Loucy (cell line): ENCODE data around the gene TIAM2.

Source experiments
- H2AFZ ChIP-seq: fragments of 200-600 bp; sonication (generic); 2 replicates; pipeline ENCODE4 v1.6.0; 2016; ENCODE audit warnings: antibody characterized with exemption, mild to moderate bottlenecking, low read length, moderate library complexity
- H3F3A ChIP-seq: fragments of 200-600 bp; 2 replicates; pipeline ENCODE4 v1.6.0; 2016; ENCODE audit warnings: antibody characterized with exemption, low read depth, mild to moderate bottlenecking
- H3K27me3 ChIP-seq: fragments of 200-600 bp; sonication (generic); 2 replicates; pipeline ENCODE4 v1.6.1; 2014; ENCODE audit warnings: low read length, mild to moderate bottlenecking; ENCODE audit not compliant: insufficient read depth, poor library complexity, severe bottlenecking
- H3K36me3 ChIP-seq: fragments of 200-600 bp; sonication (generic); 2 replicates; pipeline ENCODE4 v1.6.1; 2016; ENCODE audit warnings: low read length; ENCODE audit not compliant: insufficient read depth
- H3K4me1 ChIP-seq: fragments of 200-600 bp; sonication (generic); 2 replicates; pipeline ENCODE4 v1.5.1; 2014; ENCODE audit warnings: low read length, mild to moderate bottlenecking; ENCODE audit not compliant: insufficient read depth, poor library complexity, severe bottlenecking
- H3K4me2 ChIP-seq: fragments of 200-600 bp; sonication (generic); 2 replicates; pipeline ENCODE4 v1.6.0; 2014; ENCODE audit warnings: antibody characterized with exemption, low read length, low read depth, mild to moderate bottlenecking; ENCODE audit not compliant: poor library complexity, severe bottlenecking
- H3K4me3 ChIP-seq: fragments of 200-600 bp; sonication (generic); 2 replicates; pipeline ENCODE4 v1.5.1; 2014; ENCODE audit warnings: low read length, mild to moderate bottlenecking, mixed read lengths; ENCODE audit not compliant: poor library complexity, severe bottlenecking
- H3K79me2 ChIP-seq: fragments of 200-600 bp; sonication (generic); 2 replicates; pipeline ENCODE4 v1.6.1; 2014; ENCODE audit warnings: low read length; ENCODE audit not compliant: insufficient read depth
- H3K9ac ChIP-seq: fragments of 200-600 bp; sonication (generic); 2 replicates; pipeline ENCODE4 v1.6.0; 2014; ENCODE audit warnings: mild to moderate bottlenecking, low read depth, low read length, moderate library complexity; ENCODE audit not compliant: poor library complexity, severe bottlenecking
- H3K9me2 ChIP-seq: fragments of 200-600 bp; sonication (generic); replicated peaks from 2 replicates; pipeline ENCODE4 v1.6.1; 2016; ENCODE audit warnings: low read depth, low read length, mixed read lengths
- H3K9me3 ChIP-seq: fragments of 200-600 bp; sonication (generic); 2 replicates; pipeline ENCODE4 v1.6.1; 2014; ENCODE audit warnings: mild to moderate bottlenecking, antibody characterized with exemption, low read length, low read depth; ENCODE audit not compliant: insufficient read depth
- H4K20me1 ChIP-seq: fragments of 200-600 bp; sonication (generic); 2 replicates; pipeline ENCODE4 v1.6.0; 2014; ENCODE audit warnings: antibody characterized with exemption, low read length, mild to moderate bottlenecking; ENCODE audit not compliant: insufficient read depth, poor library complexity, severe bottlenecking
- CTCF ChIP-seq: fragments of 200-600 bp; sonication (generic); conservative IDR thresholded peaks from 2 replicates; pipeline ENCODE4 v1.5.1; 2014; ENCODE audit warnings: mild to moderate bottlenecking, antibody characterized with exemption, low read length
- EZH2phosphoT487 ChIP-seq: fragments of 200-600 bp; IDR thresholded peaks from 2 replicates; pipeline ENCODE4 v1.6.1; 2018; ENCODE audit warnings: antibody characterized with exemption, mild to moderate bottlenecking, moderate library complexity, borderline replicate concordance

Gene TIAM2

GRCh38 chr6:154958469-154958868 lies 36.6 kb upstream of the TIAM2 start:
- Histone ChIP-seq H3K9ac (no peak overlapping the region), H3K4me1 (peaks cover 9% of the 10 kb centered on the region), H2AFZ (no peak overlapping the region), H3K79me2 (no peaks in the 10 kb centered on the region), H3K4me3 (no peak overlapping the region), H3K9me2 (no peaks in the 10 kb centered on the region), H3K9me3 (no peaks in the 10 kb centered on the region), H3K27me3 (no peaks in the 10 kb centered on the region), H3K36me3 (no peaks in the 10 kb centered on the region), H4K20me1 (no peaks in the 10 kb centered on the region), H3K4me2 (no peak overlapping the region), H3F3A (no peaks in the 10 kb centered on the region)
- no peak for TF ChIP-seq CTCF
- TF ChIP-seq EZH2phosphoT487 = no peak

DNA sequence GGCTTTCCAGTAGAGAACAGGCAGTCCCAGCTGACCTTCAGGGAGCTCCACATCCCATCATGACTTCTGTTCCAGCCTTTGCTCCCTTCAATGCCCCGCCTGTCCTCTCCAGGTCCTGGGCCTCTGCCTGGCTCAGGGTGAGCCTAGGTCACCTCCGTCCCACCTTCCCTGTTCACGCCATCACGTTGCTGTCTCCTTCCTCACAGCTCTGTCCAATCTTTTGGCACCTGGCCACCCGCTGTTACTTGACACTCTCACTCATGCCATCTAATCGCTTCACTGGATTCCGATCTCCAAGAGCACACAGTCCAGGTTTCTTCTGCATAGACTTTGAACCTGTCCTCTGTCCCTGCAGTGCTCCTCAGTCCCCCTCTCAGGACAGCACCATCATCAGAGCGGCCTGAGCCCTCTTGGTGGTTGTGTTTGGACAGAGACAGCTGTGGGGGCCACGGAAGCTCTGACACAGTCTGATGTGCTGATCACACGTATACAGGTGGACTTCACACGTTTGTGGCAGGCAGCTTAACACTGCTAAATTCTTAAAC lies 34.7 kb upstream of the TIAM2 start:
- H3K9me3 ChIP-seq = no peaks in the 10 kb centered on the region
- no peak overlapping the region for H3K4me3 ChIP-seq
- no peaks in the 10 kb centered on the region for H3K27me3 ChIP-seq
- H3K9me2 ChIP-seq = no peaks in the 10 kb centered on the region
- no peaks in the 10 kb centered on the region for H3F3A ChIP-seq
- H3K4me1 ChIP-seq = peaks cover 9% of the 10 kb centered on the region
- no peak overlapping the region for H3K4me2 ChIP-seq
- H4K20me1 ChIP-seq = no peaks in the 10 kb centered on the region
- no peaks in the 10 kb centered on the region for H3K79me2 ChIP-seq
- no peaks in the 10 kb centered on the region for H3K36me3 ChIP-seq
- TF ChIP-seq CTCF (no peak), EZH2phosphoT487 (no peak)
- no peak overlapping the region for H2AFZ ChIP-seq
- no peak overlapping the region for H3K9ac ChIP-seq

DNA sequence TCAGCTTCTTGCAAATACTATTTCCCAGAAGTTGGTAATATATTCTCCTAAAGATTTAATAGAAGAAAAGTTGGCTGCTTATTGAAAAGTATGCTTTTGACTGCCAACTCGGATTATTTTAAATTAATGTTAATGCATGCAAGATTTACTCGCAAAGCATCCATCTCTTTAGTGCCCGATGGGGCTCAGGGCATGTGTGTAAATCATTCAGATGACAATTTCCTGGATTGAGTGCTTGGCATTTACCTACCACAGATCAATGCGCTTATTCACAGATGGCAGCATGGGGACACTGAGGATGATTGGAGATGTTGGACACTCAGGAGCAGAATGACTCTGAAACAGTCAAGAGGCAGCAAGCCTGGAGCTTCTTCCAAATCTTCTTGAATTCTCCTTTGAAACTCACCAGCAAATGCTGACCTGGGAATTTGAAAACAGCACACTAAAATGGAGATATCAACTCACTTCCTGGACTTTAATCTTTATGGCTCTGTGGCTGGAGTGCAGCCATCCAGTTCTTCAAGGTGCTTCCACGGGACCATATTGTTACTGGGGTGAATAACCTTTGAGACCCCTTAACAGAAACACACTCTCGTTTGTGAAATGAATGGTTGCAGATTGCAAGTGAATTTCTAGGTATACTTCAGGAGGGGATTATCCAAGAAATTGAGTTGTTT lies 34.1 kb upstream of the TIAM2 start:
- no peaks in the 10 kb centered on the region for H3F3A ChIP-seq

More for the DNA sequence above, 34.1 kb upstream of the TIAM2 start:
- Histone ChIP-seq H3K36me3 (no peaks in the 10 kb centered on the region), H3K4me3 (no peak overlapping the region), H3K9me3 (no peaks in the 10 kb centered on the region), H2AFZ (no peak overlapping the region), H3K79me2 (no peaks in the 10 kb centered on the region), H3K4me1 (peaks cover 9% of the 10 kb centered on the region), H3K9ac (no peak overlapping the region), H4K20me1 (no peaks in the 10 kb centered on the region), H3K27me3 (no peaks in the 10 kb centered on the region), H3K4me2 (peak overlapping the region; percentile 34), H3K9me2 (no peaks in the 10 kb centered on the region)
- no peak for TF ChIP-seq EZH2phosphoT487
- no peak for TF ChIP-seq CTCF
